ENCODE results near the gene IFNE. TPM values are rescaled to one million over a fixed set of nuclear protein-coding genes. Genes with fewer than 3 reads are reported as not detected.

The IFNE gene
- total and polyA plus RNA-seq, 12 donors: not detected

- intact Hi-C loops (cut with DNase I): no loop called here
- no peak overlapping the region for H3K4me3 ChIP-seq
- ATAC-seq: no peak
Observed at GRCh38 chr9:21504894-21505293, 22.8 kb upstream of the IFNE start.

GRCh38 chr9:21504113-21504512, 22.0 kb upstream of the IFNE start:
- H3K4me3 ChIP-seq: no peak overlapping the region
- TF ChIP-seq CTCF (IDR thresholded peaks at IDR 0.05): no peak
- peaks cover 0 to 9% (median 0%) of the 10 kb centered on the region in 7 donors for H3K27me3 ChIP-seq
- no peaks in the 10 kb centered on the region for H3K36me3 ChIP-seq
- peaks cover 0 to 13% (median 0%) of the 10 kb centered on the region in 9 donors for H3K4me1 ChIP-seq
- DNase-seq: no peak
- 71 to 82% methylated on average over 2 of the region's 2 CpGs for WGBS, 2 donors
- ATAC-seq: no peak
- H3K27ac ChIP-seq: no peak overlapping the region
- H3K9me3 ChIP-seq: no peaks in the 10 kb centered on the region
- intact Hi-C loops (cut with DNase I): no loop called here

More at GRCh38 chr9:21504894-21505293, 22.8 kb upstream of the IFNE start:
- H3K36me3 ChIP-seq: no peaks in the 10 kb centered on the region
- H3K27ac ChIP-seq: no peak overlapping the region
- no peak for DNase-seq
- no peaks in the 10 kb centered on the region for H3K9me3 ChIP-seq
- H3K27me3 ChIP-seq: peaks cover 0 to 9% (median 0%) of the 10 kb centered on the region in 7 donors
- peaks cover 0 to 13% (median 0%) of the 10 kb centered on the region in 9 donors for H3K4me1 ChIP-seq
- no peak for TF ChIP-seq CTCF (IDR thresholded peaks at IDR 0.05)

- no peak for DNase-seq
- no peak for TF ChIP-seq CTCF (IDR thresholded peaks at IDR 0.05)
- Histone ChIP-seq H3K36me3 (no peaks in the 10 kb centered on the region), H3K9me3 (no peaks in the 10 kb centered on the region), H3K4me1 (peaks cover 0 to 13% (median 0%) of the 10 kb centered on the region in 9 donors), H3K27me3 (peaks cover 0 to 9% (median 0%) of the 10 kb centered on the region in 7 donors), H3K4me3 (no peak overlapping the region), H3K27ac (no peak overlapping the region)
- 44 to 74% methylated on average over 1 of the region's 1 CpG for WGBS, 2 donors
- intact Hi-C loops (cut with DNase I): no loop called here
- ATAC-seq: no peak
Observed at GRCh38 chr9:21502586-21502985, 20.5 kb upstream of the IFNE start.

GRCh38 chr9:21499912-21500311, 17.8 kb upstream of the IFNE start:
- Histone ChIP-seq H3K9me3 (no peaks in the 10 kb centered on the region), H3K36me3 (no peaks in the 10 kb centered on the region), H3K4me1 (no peaks in the 10 kb centered on the region), H3K4me3 (no peak overlapping the region), H3K27ac (no peak overlapping the region), H3K27me3 (peaks cover 0 to 9% (median 0%) of the 10 kb centered on the region in 7 donors)
- TF ChIP-seq CTCF (IDR thresholded peaks at IDR 0.05): no peak
- WGBS, 2 donors: 74 to 75% methylated on average over 5 of the region's 5 CpGs
- ATAC-seq (no peak), DNase-seq (no peak)
- intact Hi-C loops (cut with DNase I): no loop called here

Data from heart right ventricle (tissue), 16 donors.